Natural killer cell (primary cell): ENCODE data around the gene FBXO47. TPM values are rescaled to one million over a fixed set of nuclear protein-coding genes. Genes with fewer than 3 reads are reported as not detected.

Experiments used
- ATAC-seq, 3 donors: fragments of 150-1000 bp in 2 of 3; fragments of 200-7000 bp in 1 of 3; cut with Tn5 transposase; 1 replicate in 1 of 3; 2 replicates in 2 of 3; pipeline ENCODE4 v1.10.0; 2021; ENCODE audit warnings: mild to moderate bottlenecking in 2 of 3, moderate library complexity in 2 of 3
- DNase-seq, 2 donors: peaks; one replicate each; pipeline versions ENCODE4 v3.0.0 to v3.0.0-alpha.2; 2013 to 2021; ENCODE audit warnings: mixed read lengths in 1 of 2
- H3K27ac ChIP-seq: one replicate; pipeline ENCODE4 v1.5.1; 2013; ENCODE audit warnings: mild to moderate bottlenecking, low read length
- H3K27me3 ChIP-seq: one replicate; pipeline ENCODE4 v1.6.1; 2013; ENCODE audit warnings: low read length; ENCODE audit not compliant: control insufficient read depth, insufficient read depth
- H3K36me3 ChIP-seq: one replicate; pipeline ENCODE4 v1.6.1; 2013; ENCODE audit warnings: low read length; ENCODE audit not compliant: control insufficient read depth, insufficient read depth
- H3K4me1 ChIP-seq: one replicate; pipeline ENCODE4 v1.6.1; 2013; ENCODE audit warnings: low read length; ENCODE audit not compliant: control insufficient read depth, insufficient read depth
- H3K4me3 ChIP-seq: one replicate; pipeline ENCODE4 v1.5.1; 2013; ENCODE audit warnings: low read length
- H3K9me3 ChIP-seq: one replicate; pipeline ENCODE4 v1.6.1; 2013; ENCODE audit warnings: low read length; ENCODE audit not compliant: control insufficient read depth, insufficient read depth
- H3K27ac Mint-ChIP-seq, 2 donors: one replicate each; pipeline ENCODE4 v1.8.0; 2022; ENCODE audit warnings: mild to moderate bottlenecking in 2 of 2, mixed read lengths in 2 of 2, moderate library complexity in 1 of 2
- H3K27me3 Mint-ChIP-seq, 2 donors: one replicate each; pipeline ENCODE4 v1.8.0; 2022; ENCODE audit warnings: low read depth in 2 of 2, mixed read lengths in 2 of 2
- H3K36me3 Mint-ChIP-seq: one replicate; pipeline ENCODE4 v1.8.0; 2022; ENCODE audit warnings: mixed read lengths
- H3K4me1 Mint-ChIP-seq, 2 donors: one replicate each; pipeline ENCODE4 v1.8.0; 2022; ENCODE audit warnings: mixed read lengths in 2 of 2
- H3K4me3 Mint-ChIP-seq: one replicate; pipeline ENCODE4 v1.8.0; 2022; ENCODE audit warnings: mild to moderate bottlenecking, moderate library complexity, mixed read lengths
- H3K9me3 Mint-ChIP-seq, 2 donors: one replicate each; pipeline ENCODE4 v1.8.0; 2022; ENCODE audit warnings: mixed read lengths in 2 of 2
- CTCF ChIP-seq: fragments of 200-600 bp; IDR thresholded peaks from one replicate; pipeline ENCODE4 v1.8.0; 2022; ENCODE audit warnings: antibody characterized with exemption
- WGBS: methylation state at CpG from one replicate; pipeline ENCODE4 v1.1.7; 2013; ENCODE audit warnings: missing lambda C conversion rate; ENCODE audit not compliant: insufficient coverage; 5-methylcytosine and 5-hydroxymethylcytosine counted together
- intact Hi-C: fragments of 100-400 bp; cut with micrococcal nuclease; formaldehyde crosslinking; loops from one replicate; pipeline ENCODE4 v1.14.2; 2022
- total RNA-seq, 4 donors: library from RNA; stranded (reverse); fragments of 120-200 nt in 1 of 4; gene quantifications; one replicate each; pipeline versions ENCODE4 v1.2.3 to v1.2.4, GENCODE V29; 2013 to 2022

Gene FBXO47
- total RNA-seq, 3 donors from 2014 or later (not counting 1 experiment from before 2014, with no cell fraction given), result not detected

- peaks cover 48% of the 10 kb centered on the region for H3K36me3 ChIP-seq
- H3K4me3 Mint-ChIP-seq, result peak overlapping the region; percentile 87
- H3K27ac Mint-ChIP-seq, result peak overlapping the region; percentile 95
- peaks cover 100% of the 10 kb centered on the region for H3K4me1 ChIP-seq
- H3K9me3 Mint-ChIP-seq, result no peaks in the 10 kb centered on the region
- TF ChIP-seq CTCF, result no peak
- DNase-seq, result no peak
- H3K27me3 Mint-ChIP-seq, result no peaks in the 10 kb centered on the region
- 97% methylated on average over 6 of the region's 6 CpGs for WGBS
- H3K4me1 Mint-ChIP-seq, result peaks cover 68 to 77% of the 10 kb centered on the region in 2 donors
- no peak overlapping the region for H3K4me3 ChIP-seq
- intact Hi-C loops, result no loop called here
- H3K9me3 ChIP-seq, result no peaks in the 10 kb centered on the region
- H3K27me3 ChIP-seq, result no peaks in the 10 kb centered on the region
- H3K36me3 Mint-ChIP-seq, result no peaks in the 10 kb centered on the region
- ATAC-seq, result no peak
- H3K27ac ChIP-seq, result peak overlapping the region; percentile 93
These were observed 70.0 kb downstream of the FBXO47 start for GRCh38 chr17:38897176-38897575.

GRCh38 chr17:38896346-38896954 is 70.8 kb downstream of the FBXO47 start:
- Mint-ChIP-seq H3K36me3 (no peaks in the 10 kb centered on the region), H3K27ac (peak overlapping the region; percentile 95), H3K4me1 (peaks cover 72 to 84% of the 10 kb centered on the region in 2 donors), H3K4me3 (peak overlapping the region; percentile 52), H3K9me3 (no peaks in the 10 kb centered on the region), H3K27me3 (no peaks in the 10 kb centered on the region)
- Histone ChIP-seq H3K27me3 (no peaks in the 10 kb centered on the region), H3K9me3 (no peaks in the 10 kb centered on the region), H3K27ac (peak overlapping the region; percentile 93), H3K4me1 (peaks cover 100% of the 10 kb centered on the region), H3K4me3 (no peak overlapping the region), H3K36me3 (peaks cover 54% of the 10 kb centered on the region)
- ATAC-seq (no peak), DNase-seq (no peak)
- WGBS, result 70% methylated on average over 13 of the region's 13 CpGs
- intact Hi-C loops, result no loop called here
- TF ChIP-seq CTCF, result no peak

GRCh38 chr17:38894276-38894675 is 72.9 kb downstream of the FBXO47 start:
- 61% methylated on average over 7 of the region's 7 CpGs for WGBS
- Mint-ChIP-seq H3K27me3 (no peaks in the 10 kb centered on the region), H3K4me3 (peak overlapping the region; percentile 70), H3K4me1 (peaks cover 79 to 90% of the 10 kb centered on the region in 2 donors), H3K27ac (peak overlapping the region; percentile 90 to 92), H3K9me3 (no peaks in the 10 kb centered on the region), H3K36me3 (no peaks in the 10 kb centered on the region)
- Histone ChIP-seq H3K36me3 (peaks cover 65% of the 10 kb centered on the region), H3K4me1 (peaks cover 100% of the 10 kb centered on the region), H3K27me3 (no peaks in the 10 kb centered on the region), H3K27ac (peak overlapping the region; percentile 72), H3K9me3 (no peaks in the 10 kb centered on the region), H3K4me3 (no peak overlapping the region)
- TF ChIP-seq CTCF, result no peak
- ATAC-seq (no peak), DNase-seq (no peak)
- intact Hi-C loops, result no loop called here

- Mint-ChIP-seq H3K27ac (peak overlapping the region; percentile 90 to 92), H3K36me3 (no peaks in the 10 kb centered on the region), H3K4me1 (peaks cover 77 to 90% of the 10 kb centered on the region in 2 donors), H3K27me3 (no peaks in the 10 kb centered on the region), H3K9me3 (no peaks in the 10 kb centered on the region), H3K4me3 (peak overlapping the region; percentile 70)
- Histone ChIP-seq H3K4me3 (no peak overlapping the region), H3K9me3 (no peaks in the 10 kb centered on the region), H3K36me3 (peaks cover 71% of the 10 kb centered on the region), H3K27ac (peak overlapping the region; percentile 72), H3K4me1 (peaks cover 100% of the 10 kb centered on the region), H3K27me3 (no peaks in the 10 kb centered on the region)
- DNase-seq, result peak; percentile 59 to 61
- intact Hi-C loops, result no loop called here
- no peak for TF ChIP-seq CTCF
- ATAC-seq, result peak; percentile 69 to 87 (median 76)
- 13% methylated on average over 6 of the region's 6 CpGs for WGBS
These were observed 73.6 kb downstream of the FBXO47 start for GRCh38 chr17:38893607-38894006.
